Endothelial cell of umbilical vein (primary cell): ENCODE data around the gene RNF146. TPM values are rescaled to one million over a fixed set of nuclear protein-coding genes. Genes with fewer than 3 reads are reported as not detected.

Experiments used
- BruUV-seq: library from RNA; stranded (reverse); fragments of 400-500 nt; replicated peaks from 2 replicates; lab custom pipeline; 2021; lab: Mats Ljungman, UMichigan
- CTCF ChIA-PET: fragments of 300-600, 350-600 bp; sonication (Branson Sonifier 250); formaldehyde crosslinking; loops from one replicate; lab custom pipeline; 2021; ENCODE audit warnings: antibody characterized with exemption, inconsistent platforms; lab: Charles Lee
- POLR2A ChIA-PET: fragments of 300-600, 350-600 bp; sonication (Branson Sonifier 250); formaldehyde crosslinking; loops from one replicate; lab custom pipeline; 2021; ENCODE audit warnings: antibody characterized with exemption, inconsistent platforms; lab: Charles Lee
- DNase-seq: peaks from one replicate; pipeline ENCODE4 v3.0.0-alpha.2; 2011; ENCODE audit warnings: low read depth, low spot score
- FAIRE-seq: peaks from 2 replicates; lab custom pipeline; 2011; peaks lifted over from hg19 to GRCh38; lab: Jason Lieb, UNC
- H2AFZ ChIP-seq: 2 replicates; pipeline ENCODE4 v1.6.0; 2012; ENCODE audit warnings: low read depth, low read length, control low read depth, inconsistent platforms
- H3K27ac ChIP-seq: 2 replicates; pipeline ENCODE4 v1.5.1; 2011; ENCODE audit warnings: low read depth, mild to moderate bottlenecking, control low read depth, low read length, moderate library complexity; ENCODE audit not compliant: insufficient read depth
- H3K27me3 ChIP-seq, 2 experiments: 2 replicates each; pipeline versions ENCODE4 v1.6.0 to v1.6.1; 2011; ENCODE audit warnings: low read length in 2 of 2, mixed read lengths in 1 of 2; ENCODE audit not compliant: control insufficient read depth in 2 of 2, insufficient read depth in 2 of 2
- H3K36me3 ChIP-seq, 2 experiments: 2 replicates in 1 of 2; 3 replicates in 1 of 2; pipeline ENCODE4 v1.5.1; 2011; ENCODE audit warnings: low read length in 2 of 2, mild to moderate bottlenecking in 1 of 2, moderate library complexity in 1 of 2; ENCODE audit not compliant: control insufficient read depth in 2 of 2, insufficient read depth in 2 of 2; ENCODE audit errors: extremely low read depth in 1 of 2
- H3K4me1 ChIP-seq: 3 replicates; pipeline ENCODE4 v1.5.1; 2011; ENCODE audit warnings: mild to moderate bottlenecking, low read length; ENCODE audit not compliant: control insufficient read depth, insufficient read depth; ENCODE audit errors: extremely low read depth
- H3K4me2 ChIP-seq: 2 replicates; pipeline ENCODE4 v1.6.1; 2011; ENCODE audit warnings: low read length, control low read depth, mixed read lengths; ENCODE audit not compliant: insufficient read depth
- H3K4me3 ChIP-seq, 3 experiments: fragments of 200-600 bp in 1 of 3; sonication (generic), shearing (Covaris generic) in 1 of 3; replicated peaks in 1 of 3; 2 replicates each; pipeline ENCODE4 v1.5.1; 2011 to 2016; ENCODE audit warnings: control low read depth in 3 of 3, low read length in 3 of 3, mild to moderate bottlenecking in 2 of 3, inconsistent platforms in 1 of 3, low read depth in 1 of 3, moderate library complexity in 1 of 3; ENCODE audit not compliant: insufficient read depth in 1 of 3
- H3K79me2 ChIP-seq: 2 replicates; pipeline ENCODE4 v1.6.0; 2012; ENCODE audit warnings: low read length, inconsistent platforms; ENCODE audit not compliant: control insufficient read depth, insufficient read depth
- H3K9ac ChIP-seq: replicated peaks from 2 replicates; pipeline ENCODE3; 2011; ENCODE audit warnings: low read length, control low read depth; ENCODE audit not compliant: insufficient read depth; ENCODE audit errors: extremely low read depth
- H3K9me1 ChIP-seq: replicated peaks from 3 replicates; pipeline ENCODE4 v1.6.0; 2011; ENCODE audit warnings: mild to moderate bottlenecking, low read length; ENCODE audit not compliant: control insufficient read depth, insufficient read depth; ENCODE audit errors: extremely low read depth
- H3K9me3 ChIP-seq: replicated peaks from 2 replicates; pipeline ENCODE4 v1.5.1; 2012; ENCODE audit warnings: low read length, inconsistent platforms; ENCODE audit not compliant: control insufficient read depth, insufficient read depth
- H4K20me1 ChIP-seq: replicated peaks from 2 replicates; pipeline ENCODE3; 2011; ENCODE audit warnings: mild to moderate bottlenecking, low read length; ENCODE audit not compliant: control insufficient read depth, insufficient read depth; ENCODE audit errors: extremely low read depth
- CTCF ChIP-seq, 2 donors: IDR thresholded peaks; 1 replicate in 1 of 2; 2 replicates in 1 of 2; pipeline ENCODE4 v1.5.1; 2011; ENCODE audit warnings: low read length in 2 of 2, mild to moderate bottlenecking in 2 of 2, moderate library complexity in 2 of 2, control low read depth in 1 of 2, inconsistent platforms in 1 of 2, low read depth in 1 of 2; ENCODE audit not compliant: insufficient read depth in 1 of 2; ENCODE audit errors: extremely low read depth in 1 of 2
- EZH2 ChIP-seq: IDR thresholded peaks from 2 replicates; pipeline ENCODE4 v1.6.1; 2012; ENCODE audit warnings: borderline replicate concordance, low read depth, mild to moderate bottlenecking, moderate library complexity, low read length, inconsistent platforms; ENCODE audit not compliant: severe bottlenecking
- FOS ChIP-seq: IDR thresholded peaks from 2 replicates; pipeline ENCODE4 v1.6.1; 2011; ENCODE audit warnings: mild to moderate bottlenecking, low read length, moderate library complexity, borderline replicate concordance; ENCODE audit not compliant: insufficient read depth
- GATA2 ChIP-seq: IDR thresholded peaks from 2 replicates; pipeline ENCODE4 v1.7.0; 2011; ENCODE audit warnings: low read depth, mild to moderate bottlenecking, moderate library complexity, mixed read lengths, low read length; ENCODE audit not compliant: insufficient read length, insufficient read depth
- JUN ChIP-seq: IDR thresholded peaks from 2 replicates; pipeline ENCODE4 v1.6.1; 2011; ENCODE audit warnings: borderline replicate concordance, low read depth; ENCODE audit not compliant: insufficient read length, insufficient read depth
- MAX ChIP-seq: IDR thresholded peaks from 2 replicates; pipeline ENCODE4 v1.6.1; 2011; ENCODE audit not compliant: insufficient read depth, insufficient read length
- MYC ChIP-seq: IDR thresholded peaks from one replicate; pipeline ENCODE4 v1.6.1; 2011; ENCODE audit warnings: mild to moderate bottlenecking, low read depth, low read length
- POLR2A ChIP-seq: IDR thresholded peaks from 2 replicates; pipeline ENCODE4 v1.6.1; 2012; ENCODE audit warnings: low read depth, mild to moderate bottlenecking, control low read depth, low read length
- POLR2AphosphoS5 ChIP-seq: IDR thresholded peaks from 2 replicates; pipeline ENCODE4 v1.6.1; 2012; ENCODE audit warnings: low read depth, mild to moderate bottlenecking, control low read depth, low read length, moderate library complexity; ENCODE audit not compliant: insufficient read depth
- dilution Hi-C: fragments of 300-500 bp; cut with MboI; formaldehyde crosslinking; loops from one replicate; pipeline ENCODE4 v1.15.0; 2019; ENCODE audit warnings: low sequenced_read_pairs; ENCODE audit not compliant: extremely low pct_ligation_motif_present
- intact Hi-C: fragments of 100-400 bp; cut with micrococcal nuclease; formaldehyde crosslinking; loops from one replicate; pipeline ENCODE4 v1.10.0; 2022
- polyA plus RNA-seq, 4 experiments: library from polyadenylated mRNA; depleted of rRNA in 3 of 4; stranded (reverse) in 3 of 4; unstranded in 1 of 4; fragments of >200 nt; gene quantifications; 2 replicates each; pipeline versions ENCODE4 v1.2.1 to v1.2.3, GENCODE V29; 2011 to 2012; ENCODE audit warnings: missing spikeins in 1 of 4
- total RNA-seq: library from RNA; stranded (reverse); gene quantifications from 2 replicates; pipeline ENCODE4 v1.2.3, GENCODE V29; 2021

Gene RNF146
- total and polyA plus RNA-seq, 2 donors (not counting 3 experiments of a cell fraction or from before 2014, with no cell fraction given), result 37.5 to 48.1 TPM

- H3K36me3 ChIP-seq, result no peaks in the 10 kb centered on the region
- dilution Hi-C loops (no loop called here), intact Hi-C loops (no loop called here)
- POLR2A ChIA-PET, result no interaction called here
- H3K27ac ChIP-seq, result no peak overlapping the region
- TF ChIP-seq MYC (no peak), GATA2 (no peak), EZH2 (no peak), POLR2A (no peak), MAX (no peak), FOS (no peak), JUN (no peak), CTCF (IDR thresholded peaks at IDR 0.05; ENCODE audit: extremely low read depth in 1 of 2, insufficient read depth in 1 of 2, low read depth in 1 of 2, low read length in 2 of 2) (no peak), POLR2AphosphoS5 (no peak)
- H3K79me2 ChIP-seq, result peaks cover 7% of the 10 kb centered on the region
- H3K27me3 ChIP-seq, result no peaks in the 10 kb centered on the region
- H3K4me2 ChIP-seq, result no peak overlapping the region
- no peak overlapping the region for H3K9ac ChIP-seq
- FAIRE-seq (no peak), DNase-seq (no peak)
- no peaks in the 10 kb centered on the region for H3K9me3 ChIP-seq
- no peak overlapping the region for H3K4me3 ChIP-seq
- H2AFZ ChIP-seq, result no peak overlapping the region
- BruUV-seq, result no TSS peak
- CTCF ChIA-PET, result interaction anchor here (1.3 to 2.2 kb wide), 3 partner anchors 17 to 158 kb away, joined by 3 to 7 read pairs (median 6); no protein-coding TSS in a partner anchor
- H3K9me1 ChIP-seq, result no peaks in the 10 kb centered on the region
- H4K20me1 ChIP-seq, result peaks cover 4% of the 10 kb centered on the region
- peaks cover 19% of the 10 kb centered on the region for H3K4me1 ChIP-seq
Measured at GRCh38 chr6:127305741-127306140, 39.1 kb downstream of the RNF146 start.
